Renal cortex interstitium (tissue), 11 donors: ENCODE results near the gene HMGCL. TPM values are rescaled to one million over a fixed set of nuclear protein-coding genes. Genes with fewer than 3 reads are reported as not detected.
A peak's percentile ranks its signal among the peaks of the same experiment; 100 is the strongest.
"Not testable (repeated sequence)": the region's sequence is repeated elsewhere in the genome, so short reads cannot be mapped to it uniquely, and the experiment has no call there.

ENCODE experiments used
- DNase-seq, 11 donors: peaks; one replicate each; pipeline ENCODE4 v3.0.0-alpha.2; 2013; ENCODE audit warnings: low read depth in 9 of 11, low spot score in 4 of 11; ENCODE audit errors: extremely low read depth in 1 of 11
- polyA plus RNA-seq, 3 donors: library from polyadenylated mRNA; unstranded; fragments of 120-200 nt; gene quantifications; one replicate each; pipeline ENCODE4 v1.2.1, GENCODE V29; 2013; ENCODE audit not compliant: insufficient read length in 3 of 3

The HMGCL gene
- polyA plus RNA-seq, 3 donors, result 69.2 to 72.6 (median 69.8) TPM

- DNase-seq, result no peak
Measured at GRCh38 chr1:23845163-23845562, 19.9 kb upstream of the HMGCL start.

- no peak for DNase-seq
Measured at GRCh38 chr1:23843644-23844043, 18.4 kb upstream of the HMGCL start.

DNA sequence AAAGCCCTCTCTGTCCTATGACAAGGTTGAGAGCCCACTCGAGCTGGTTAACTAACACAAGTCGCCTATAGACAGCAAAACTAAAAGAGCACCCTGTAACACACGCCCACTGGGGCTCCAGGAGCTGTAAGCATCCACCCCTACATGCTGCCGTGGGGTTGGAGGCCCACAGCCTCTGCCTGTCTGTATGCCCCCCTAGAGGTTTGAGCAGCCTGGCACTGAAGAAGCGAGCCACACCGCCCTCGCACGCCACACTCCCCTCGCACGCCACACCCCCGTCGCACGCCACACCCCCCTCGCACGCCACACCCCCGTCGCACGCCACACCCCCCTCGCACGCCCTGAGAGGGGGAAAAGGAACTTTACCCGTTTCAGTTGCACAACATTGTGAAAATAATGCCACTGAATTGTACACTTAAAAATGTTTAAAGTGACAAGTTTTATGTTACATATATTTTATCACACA lies 13.2 kb upstream of the HMGCL start:
- DNase-seq, result peak in 5 of 11 donors; percentile 21 to 46 (median 29)

GRCh38 chr1:23837908-23838307 lies 12.7 kb upstream of the HMGCL start:
- DNase-seq, result no peak

DNA sequence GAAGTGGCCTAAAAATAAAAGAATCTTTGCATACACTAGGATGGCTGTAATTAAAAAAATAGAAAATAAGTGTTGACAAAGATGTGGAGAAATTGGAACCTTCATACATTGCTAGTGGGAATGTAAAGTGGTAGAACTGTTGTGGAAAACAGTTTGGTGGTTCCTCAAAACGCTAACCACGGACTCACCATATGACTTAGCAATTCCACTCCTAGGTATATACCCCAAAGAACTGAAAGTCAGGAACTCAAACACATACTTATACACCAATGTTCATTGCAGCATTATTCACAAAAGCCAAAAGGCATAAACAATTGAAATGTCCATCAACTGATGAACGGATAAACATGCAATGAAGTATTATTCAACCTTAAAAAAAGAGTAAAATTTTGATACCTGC lies 10.8 kb upstream of the HMGCL start:
- DNase-seq, result no peak

GRCh38 chr1:23834156-23834555 lies 8.9 kb upstream of the HMGCL start:
- DNase-seq, result not testable (repeated sequence)

- DNase-seq, result no peak
Measured at GRCh38 chr1:23827717-23828116, 2.5 kb upstream of the HMGCL start.

DNA sequence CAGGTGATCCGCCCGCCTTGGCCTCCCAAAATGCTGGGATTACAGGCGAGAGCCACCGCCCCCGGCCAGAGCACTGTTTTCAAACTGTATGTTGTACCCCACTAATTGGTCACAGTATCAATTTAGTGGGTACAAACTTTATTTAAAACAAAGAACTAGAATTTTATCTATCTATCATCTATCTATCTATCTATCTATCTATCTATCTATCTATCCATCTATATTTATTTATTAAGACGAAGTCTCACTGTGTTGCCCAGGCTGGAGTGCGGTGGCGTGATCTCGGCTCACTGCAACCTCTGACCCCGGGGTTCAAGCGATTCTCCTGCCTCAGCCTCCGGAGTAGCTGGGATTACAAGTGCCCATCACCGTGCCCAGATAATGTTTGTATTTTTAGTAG lies 1.4 kb upstream of the HMGCL start:
- DNase-seq, result not testable (repeated sequence)

GRCh38 chr1:23825762-23826522 lies 713 bp upstream of the HMGCL start:
- DNase-seq, result no peak

GRCh38 chr1:23824711-23825075 lies 536 bp downstream of the HMGCL start:
- no peak for DNase-seq

DNA sequence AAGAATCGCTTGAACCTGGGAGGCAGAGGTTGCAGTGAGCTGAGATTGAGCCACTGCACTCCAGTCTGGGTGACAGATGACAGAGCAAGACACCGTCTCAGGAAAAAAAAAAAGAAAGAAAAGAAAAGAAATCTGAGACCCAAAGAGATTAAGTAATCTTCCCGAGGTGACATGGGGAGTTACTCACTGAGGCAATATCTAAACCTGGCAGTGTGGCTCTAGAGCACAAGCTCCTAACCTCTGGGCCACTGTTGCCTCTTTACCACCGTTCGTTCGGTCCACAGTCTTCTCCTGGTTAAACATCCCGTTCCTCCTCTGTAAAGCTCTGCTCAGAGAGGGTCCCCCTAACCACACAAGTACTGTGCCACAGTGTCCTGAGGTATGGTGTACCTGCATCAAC lies 1.5 kb downstream of the HMGCL start:
- no peak for DNase-seq

GRCh38 chr1:23817633-23818032 lies 7.6 kb downstream of the HMGCL start:
- DNase-seq, result no peak

GRCh38 chr1:23816906-23817305 lies 8.3 kb downstream of the HMGCL start:
- DNase-seq, result no peak

DNA sequence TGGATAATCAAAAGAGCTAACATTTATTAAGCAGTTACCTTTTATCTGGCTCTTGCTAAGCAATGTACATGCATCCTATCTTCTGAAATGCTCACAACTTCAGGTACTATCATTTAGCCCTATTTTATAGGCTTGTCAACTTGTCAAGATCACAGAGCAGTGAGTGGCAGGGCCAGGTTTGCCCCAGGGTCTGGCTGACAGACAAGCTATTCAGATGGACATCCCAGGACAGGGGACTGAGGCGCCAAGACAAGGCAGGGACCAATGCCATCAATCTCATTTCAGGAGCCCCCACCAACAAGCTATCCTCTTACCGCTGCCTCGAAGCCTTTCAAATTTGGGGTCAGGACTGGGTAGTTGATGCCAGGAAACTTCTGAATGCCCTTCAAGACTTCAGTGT lies 8.9 kb downstream of the HMGCL start:
- no peak for DNase-seq

GRCh38 chr1:23814016-23814415 lies 11.2 kb downstream of the HMGCL start:
- no peak for DNase-seq

DNA sequence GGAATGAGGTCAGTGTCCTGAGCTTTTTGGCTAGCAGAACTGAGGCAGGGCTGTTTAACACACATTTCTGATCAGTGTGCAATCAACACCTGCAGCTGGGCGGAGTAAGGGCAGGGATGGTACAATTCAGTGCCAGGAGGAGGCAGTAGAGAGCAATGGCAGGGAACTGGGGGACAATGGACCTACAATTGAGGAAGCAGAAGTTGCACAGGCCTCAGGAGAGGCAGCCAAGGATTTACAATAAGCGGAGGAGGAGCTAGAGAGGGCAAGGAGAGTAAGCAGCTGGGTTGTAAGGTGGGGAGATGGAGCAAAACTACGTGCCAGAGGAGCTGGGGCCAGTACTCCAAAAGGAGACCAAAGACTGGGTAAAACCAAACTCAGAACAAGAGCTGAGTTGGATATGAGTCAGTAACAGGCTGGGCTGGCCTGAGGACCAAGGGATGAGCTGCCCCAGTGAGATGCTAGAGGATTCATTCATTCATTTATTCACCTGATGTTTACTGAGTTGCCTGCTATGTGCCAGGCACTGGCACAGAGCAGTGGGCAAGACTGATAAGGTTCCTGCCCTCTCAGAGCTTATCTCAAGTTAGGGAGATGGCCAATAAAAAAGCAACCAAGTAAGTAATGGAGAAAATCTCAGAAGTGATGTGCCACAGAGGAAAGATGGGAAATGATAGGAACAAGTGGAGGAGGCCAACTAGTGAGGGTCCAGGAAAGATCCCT lies 14.2 kb downstream of the HMGCL start:
- DNase-seq, result no peak

DNA sequence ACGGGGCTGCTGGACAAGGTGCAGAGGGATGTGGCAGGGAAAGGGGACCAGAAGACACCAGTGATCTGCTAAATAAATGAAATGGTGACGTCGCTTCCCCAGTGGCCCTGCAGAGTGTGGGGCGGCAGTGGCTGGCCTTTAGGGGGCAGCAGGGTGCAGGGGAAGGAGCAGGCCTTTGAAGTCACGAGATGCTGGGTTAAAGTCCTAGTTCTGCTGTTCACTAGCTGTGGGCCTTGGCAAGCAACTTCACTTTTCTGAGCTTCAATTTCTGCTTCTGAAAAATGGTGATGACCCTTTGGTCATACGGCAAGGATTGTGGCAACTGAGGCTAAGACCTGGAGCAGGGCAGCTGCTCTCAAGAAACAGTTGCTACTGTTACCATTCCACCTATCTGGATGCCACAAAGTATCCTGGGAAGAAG lies 15.5 kb downstream of the HMGCL start:
- DNase-seq, result peak in 1 of 11 donors; percentile 21

GRCh38 chr1:23807453-23807852 lies 17.8 kb downstream of the HMGCL start:
- no peak for DNase-seq

DNA sequence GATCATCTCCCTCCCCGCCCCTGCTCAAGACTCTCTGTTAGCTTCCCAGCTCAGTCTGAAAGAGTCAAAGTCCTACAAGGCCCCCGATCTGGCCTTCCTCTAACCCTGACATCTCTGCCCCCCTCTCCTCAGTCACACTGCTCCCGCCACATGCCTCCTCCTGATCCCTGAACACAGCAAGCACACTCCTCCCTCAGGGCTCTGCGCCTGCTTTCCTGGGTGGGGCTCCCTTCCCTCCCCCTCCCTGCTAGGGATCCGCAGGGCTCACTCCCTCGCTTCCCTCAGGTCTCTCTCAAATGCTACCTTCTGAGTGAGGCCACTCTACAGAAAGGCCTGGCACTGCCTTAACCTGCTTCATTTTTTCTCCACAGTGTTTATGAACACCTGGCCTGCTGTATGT lies 18.9 kb downstream of the HMGCL start:
- no peak for DNase-seq

- DNase-seq, result no peak
Measured at GRCh38 chr1:23805025-23805424, 20.2 kb downstream of the HMGCL start.
